Endothelial cell of hepatic sinusoid (primary cell): ENCODE results near the gene CFAP92.
"Not testable (repeated sequence)": the region's sequence is repeated elsewhere in the genome, so short reads cannot be mapped to it uniquely, and the experiment has no call there.

Source experiments
- in situ Hi-C: cut with HindIII; loops from 2 replicates; pipeline ENCODE4 v1.10.0; 2017; ENCODE audit warnings: low sequenced_read_pairs

The CFAP92 gene

DNA sequence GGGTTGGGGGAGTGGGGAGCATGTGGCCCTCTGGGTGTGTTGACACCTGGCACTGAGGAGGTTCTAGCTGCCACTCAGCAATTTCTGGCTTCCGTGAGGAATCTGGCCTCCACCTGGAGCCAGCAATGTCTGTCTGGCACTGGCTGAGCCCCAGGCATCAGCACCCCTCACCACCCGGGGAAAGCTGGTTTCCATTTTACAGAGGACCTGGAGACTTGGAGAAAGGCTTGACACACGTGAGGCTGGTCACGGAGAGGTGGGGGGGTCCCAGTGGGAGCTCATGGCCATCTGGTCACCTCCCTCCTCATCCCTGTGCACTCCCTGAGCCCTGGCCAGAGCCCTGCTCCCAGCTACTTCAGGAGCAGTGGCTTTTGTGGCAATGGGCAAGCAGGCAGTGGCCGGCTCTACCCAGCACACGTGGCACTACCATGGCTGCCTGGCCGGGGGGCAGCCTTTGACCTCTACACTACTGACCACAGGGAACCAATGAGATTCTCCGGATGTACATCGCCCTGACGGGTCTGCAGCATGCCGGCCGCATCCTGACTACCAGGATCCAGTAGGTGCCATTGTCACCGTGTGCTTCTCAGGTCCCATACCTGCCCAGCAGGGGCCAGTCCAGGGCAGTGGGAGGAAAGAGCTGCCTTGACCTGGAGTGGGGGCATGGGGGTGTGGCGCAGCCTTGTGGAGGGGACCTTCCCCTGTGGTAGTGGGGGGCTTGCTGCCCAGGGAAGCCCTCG is 86.0 kb downstream of the CFAP92 start:
- in situ Hi-C loops = no loop called here

DNA sequence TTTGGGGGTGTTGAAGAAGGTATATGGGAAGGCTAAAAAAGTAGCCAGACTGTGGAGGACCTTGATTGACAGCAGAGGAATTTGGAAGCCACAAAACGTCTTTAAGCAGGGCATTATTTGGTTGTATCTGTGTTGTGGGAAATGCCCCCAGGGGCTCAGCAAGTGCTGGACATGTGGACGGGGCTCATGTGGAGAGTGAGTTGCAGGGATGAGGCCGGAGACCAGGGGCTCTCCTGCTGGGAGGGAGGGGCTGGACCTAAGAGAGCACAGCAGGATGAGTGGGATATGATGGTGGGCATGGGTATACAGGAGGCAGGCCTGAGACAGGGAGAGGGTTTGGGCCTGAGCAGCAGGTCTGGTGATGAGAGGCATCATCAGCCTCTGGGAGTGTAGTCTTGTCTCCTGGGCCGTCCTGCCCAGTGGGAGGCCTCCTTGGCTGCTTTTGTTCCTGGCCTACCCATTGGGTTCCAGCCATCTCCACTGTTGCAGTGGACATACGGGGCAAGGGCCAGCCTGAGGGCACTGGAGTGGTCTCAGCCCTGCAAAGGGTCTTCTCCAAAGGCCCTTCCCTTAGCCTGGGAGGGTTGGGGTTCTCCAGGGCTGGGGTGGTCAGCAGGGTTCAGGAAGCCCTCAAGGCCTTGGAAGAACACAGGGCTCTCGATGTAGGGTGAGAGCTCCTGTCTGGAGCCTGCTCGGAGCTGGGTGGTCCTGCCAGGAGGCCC is 86.9 kb downstream of the CFAP92 start:
- in situ Hi-C loops = no loop called here

DNA sequence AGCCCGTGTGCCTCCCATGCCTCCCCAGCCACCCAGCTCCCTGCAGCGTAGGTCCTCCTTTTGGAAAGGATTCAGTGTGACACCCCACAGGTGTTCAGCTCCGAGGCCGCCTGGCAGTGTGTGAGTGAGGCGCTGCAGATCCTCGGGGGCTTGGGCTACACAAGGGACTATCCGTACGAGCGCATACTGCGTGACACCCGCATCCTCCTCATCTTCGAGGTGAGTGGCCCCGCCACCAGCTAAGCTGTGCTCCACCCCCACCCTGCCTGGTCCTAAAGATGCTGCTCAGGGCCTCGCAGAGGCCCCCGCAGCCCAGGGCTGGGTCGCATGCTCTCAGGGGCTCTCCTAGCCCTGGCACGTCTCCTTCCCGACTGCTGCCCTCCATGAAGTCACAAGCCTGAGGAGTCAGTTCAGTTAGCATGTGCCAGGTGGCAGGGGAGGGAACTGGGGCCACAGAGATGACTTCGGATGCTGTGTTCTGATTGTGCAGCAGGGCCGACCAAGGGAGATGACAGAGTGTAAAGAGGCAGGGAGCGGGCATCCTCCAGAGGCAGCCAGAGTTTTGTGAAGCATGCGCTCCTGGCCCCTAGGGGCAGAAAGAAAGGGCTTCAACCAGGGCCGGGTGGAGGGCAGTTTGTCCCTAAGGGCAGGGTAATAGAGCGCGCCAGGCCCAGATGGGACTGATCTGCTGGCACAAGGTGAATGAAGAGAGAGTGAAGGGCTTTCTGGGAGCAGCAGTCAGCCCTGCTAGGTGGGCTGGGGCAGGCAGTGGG is 87.7 kb downstream of the CFAP92 start:
- in situ Hi-C loops = no loop called here

DNA sequence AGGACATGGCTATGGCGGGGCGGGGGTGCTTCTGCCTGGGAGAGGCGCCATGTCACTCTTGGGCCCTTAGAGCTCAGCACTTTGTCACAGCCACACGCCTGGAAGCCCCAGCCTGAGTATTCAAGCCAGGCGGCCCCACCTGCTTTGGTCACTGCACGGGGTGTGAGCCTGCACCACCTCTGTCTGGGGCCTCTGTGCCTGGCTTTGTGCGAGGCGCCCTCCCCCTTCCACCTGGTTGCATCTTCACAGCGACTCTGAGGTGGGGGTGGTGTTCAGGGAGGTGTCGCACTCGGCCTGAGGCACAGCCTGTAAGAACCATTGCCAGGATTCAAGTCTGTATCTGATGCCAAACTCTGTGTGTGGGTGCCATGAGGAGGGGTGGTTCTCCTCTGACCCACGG is 90.4 kb downstream of the CFAP92 start:
- in situ Hi-C loops = no loop called here

DNA sequence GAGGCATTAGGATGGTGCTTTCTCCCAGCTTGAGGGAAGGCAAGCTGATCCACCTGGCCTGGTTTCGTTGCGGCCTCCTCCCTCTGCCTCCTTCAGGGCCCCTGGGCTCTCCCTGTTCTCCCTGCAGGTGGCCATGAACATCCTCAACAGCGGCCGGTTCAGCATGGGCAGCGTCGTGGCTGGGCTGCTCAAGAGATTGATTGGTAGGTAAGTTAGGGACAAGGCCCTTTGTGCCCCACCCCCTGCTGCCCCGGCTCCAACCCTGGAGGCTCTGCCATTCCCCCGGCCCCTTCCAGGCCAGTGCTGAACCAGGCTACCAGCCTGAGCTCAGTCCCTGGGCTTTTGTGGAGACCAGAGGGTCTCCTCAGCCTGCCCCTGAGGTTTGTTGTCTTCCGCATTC is 91.5 kb downstream of the CFAP92 start:
- in situ Hi-C loops = no loop called here

DNA sequence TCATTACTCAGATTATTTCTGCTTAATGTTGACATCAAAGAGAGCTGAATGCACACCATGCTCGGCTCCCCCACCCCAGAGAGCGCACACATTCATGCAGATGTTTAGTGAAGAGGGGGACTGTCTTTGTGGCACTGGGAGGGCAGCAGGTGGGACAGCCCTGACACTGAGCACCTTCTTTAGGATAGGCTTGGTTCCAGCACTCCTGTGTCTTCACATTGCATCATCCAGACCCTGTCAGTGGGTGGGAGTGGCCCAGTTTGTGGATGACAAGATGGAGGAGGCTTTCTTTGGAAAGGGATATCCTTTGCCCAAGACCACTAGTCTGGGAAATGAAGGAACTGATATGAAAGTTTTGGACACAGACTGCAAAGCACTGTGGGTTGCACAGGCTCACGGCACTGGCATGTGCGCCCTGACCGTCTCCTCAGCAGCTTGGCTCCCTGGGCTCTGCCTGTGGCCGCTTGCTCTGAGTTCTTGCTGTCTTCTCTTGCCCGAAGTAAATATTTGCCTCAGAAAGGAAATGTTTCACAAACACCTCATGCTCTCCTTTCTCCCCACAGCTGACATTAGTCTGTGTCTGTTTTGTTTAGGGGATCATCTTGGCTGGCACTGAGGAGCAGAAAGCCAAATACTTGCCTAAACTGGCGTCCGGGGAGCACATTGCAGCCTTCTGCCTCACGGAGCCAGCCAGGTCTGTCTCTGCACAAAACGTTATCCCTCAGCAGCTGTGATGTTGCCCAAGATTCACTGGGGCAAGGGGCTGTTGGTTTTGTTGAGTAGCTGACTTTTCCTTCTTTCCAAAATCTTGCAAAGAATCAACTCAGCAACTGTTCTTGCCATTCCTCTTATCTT is 97.8 kb downstream of the CFAP92 start:
- in situ Hi-C loops = no loop called here

DNA sequence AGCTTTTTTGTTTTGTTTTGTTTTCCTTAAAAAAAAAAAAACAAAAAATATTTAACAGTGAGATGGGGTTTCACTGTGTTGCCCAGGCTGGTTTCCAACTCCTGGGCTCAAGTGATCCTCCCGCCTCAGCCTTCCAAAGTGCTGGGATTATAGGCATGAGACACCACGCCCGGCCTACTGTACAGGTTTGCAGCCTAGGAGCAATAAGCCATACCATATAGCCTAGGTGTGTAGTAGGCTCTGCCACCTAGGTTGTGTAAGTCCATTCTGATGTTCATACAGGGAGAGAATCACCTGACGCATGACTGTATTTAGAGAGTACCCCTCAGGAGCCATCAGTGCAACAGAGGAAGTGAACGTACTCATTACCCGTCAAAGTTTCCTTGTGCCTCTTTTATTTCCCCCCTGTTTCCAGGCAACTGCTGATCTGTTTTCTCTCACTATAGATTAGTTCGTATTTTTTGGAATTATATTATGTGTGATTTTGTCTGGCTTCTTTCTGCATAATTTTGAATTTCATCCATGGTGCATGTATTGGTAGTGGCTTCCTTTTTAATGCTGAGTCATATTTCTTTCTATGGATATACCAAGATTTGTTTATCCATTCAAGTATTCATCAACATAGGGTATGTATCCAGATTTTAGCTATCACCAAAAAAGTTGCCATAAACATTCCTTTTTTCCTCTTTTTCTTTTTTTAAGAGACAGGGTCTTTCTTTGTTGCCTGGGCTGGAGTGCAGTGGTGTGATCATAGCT is 104.6 kb downstream of the CFAP92 start:
- in situ Hi-C loops = no loop called here

DNA sequence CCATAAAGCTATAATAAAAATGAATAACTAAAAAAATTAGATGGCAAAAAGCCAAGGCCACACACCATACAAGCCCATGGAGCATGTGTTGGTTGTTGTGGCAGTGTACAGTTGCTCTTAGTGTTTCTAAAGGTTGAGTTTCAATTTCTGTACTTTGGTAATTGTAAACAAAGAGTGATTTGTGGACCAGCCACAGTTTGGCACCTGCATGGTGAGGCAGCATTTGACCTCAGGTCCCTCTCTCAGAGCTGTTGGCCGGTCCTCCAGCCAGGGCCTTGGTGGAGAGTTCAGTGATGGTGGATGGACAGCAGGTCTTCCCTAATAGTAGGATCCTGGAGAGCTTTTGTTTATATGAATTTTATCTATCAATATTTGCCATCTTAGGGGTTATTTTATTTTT is 108.9 kb downstream of the CFAP92 start:
- in situ Hi-C loops = no loop called here

DNA sequence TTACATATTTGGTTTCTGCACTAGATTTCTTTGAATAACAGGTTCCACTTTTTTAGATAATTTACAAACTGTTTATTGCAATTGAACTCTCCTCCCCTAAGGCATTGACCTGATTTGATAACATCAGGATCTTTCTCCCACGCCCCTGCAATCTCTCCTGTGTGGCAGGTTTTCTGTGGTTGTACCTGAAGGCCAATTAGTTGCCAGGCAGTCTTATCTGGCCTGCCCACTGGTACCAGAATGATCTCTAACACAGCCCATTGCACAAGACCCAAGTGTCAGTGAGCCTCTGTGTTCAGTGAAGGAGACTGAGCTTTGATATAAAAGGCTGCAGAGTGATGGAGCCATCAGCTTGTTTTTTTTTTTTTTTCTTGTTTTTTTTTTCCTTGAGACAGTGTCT is 111.2 kb downstream of the CFAP92 start:
- in situ Hi-C loops = no loop called here

DNA sequence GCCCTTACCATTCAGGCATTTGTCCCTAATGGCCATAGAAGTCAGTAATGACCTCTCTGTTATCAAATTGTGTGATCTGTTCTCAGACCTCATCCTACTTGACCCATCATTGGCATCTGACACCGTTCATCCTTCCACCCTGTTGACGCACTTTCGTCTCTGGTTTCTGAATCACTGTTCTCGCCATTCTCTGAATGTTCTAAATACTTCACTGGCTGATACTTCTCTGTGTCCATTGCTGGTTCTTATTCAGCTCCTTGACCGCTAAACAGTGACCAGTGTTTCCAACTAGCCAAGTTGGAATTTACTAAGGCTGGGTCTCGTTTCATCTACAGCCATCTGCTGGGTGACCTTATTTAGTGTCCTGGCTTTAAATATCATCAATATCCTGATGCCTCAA is 112.3 kb downstream of the CFAP92 start:
- in situ Hi-C loops = no loop called here

DNA sequence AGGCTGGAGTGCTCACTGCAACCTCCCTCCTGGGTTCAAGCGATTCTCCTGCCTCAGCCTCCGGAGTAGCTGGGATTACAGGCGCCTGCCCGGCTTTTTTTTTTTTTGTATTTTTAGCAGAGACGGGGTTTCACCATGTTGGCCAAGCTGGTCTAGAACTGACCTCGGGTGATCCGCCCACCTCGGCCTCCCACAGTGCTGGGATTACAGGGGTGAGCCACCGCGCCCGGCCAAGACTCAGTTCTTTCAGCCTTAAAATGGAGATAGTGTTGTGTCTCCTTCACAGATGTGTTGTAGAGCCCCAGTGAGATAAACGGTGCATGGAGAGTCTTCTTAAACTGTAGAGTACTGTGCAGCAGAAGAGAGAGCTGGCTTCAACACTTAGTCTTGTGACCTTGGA is 113.4 kb downstream of the CFAP92 start:
- in situ Hi-C loops = not testable (repeated sequence)

DNA sequence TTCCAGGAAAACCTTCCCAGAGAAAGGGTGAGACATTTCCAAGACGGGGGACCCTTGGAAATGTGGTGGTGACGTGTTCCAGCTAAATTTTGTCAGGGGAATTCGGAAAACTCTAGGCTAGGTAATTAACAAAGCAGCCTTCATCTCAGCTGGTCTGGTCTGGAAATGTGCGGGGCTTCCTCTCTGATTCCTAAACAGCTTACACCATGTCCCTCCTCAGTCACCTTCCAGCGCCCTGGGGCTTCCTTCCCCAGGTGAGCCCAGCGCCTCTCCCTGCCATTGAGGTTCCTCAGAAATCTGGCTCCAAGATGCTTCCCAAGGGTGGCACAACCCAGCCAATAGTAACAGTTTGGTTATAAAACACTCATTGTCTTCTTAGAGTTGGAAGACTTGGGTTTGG is 113.9 kb downstream of the CFAP92 start:
- in situ Hi-C loops = no loop called here

DNA sequence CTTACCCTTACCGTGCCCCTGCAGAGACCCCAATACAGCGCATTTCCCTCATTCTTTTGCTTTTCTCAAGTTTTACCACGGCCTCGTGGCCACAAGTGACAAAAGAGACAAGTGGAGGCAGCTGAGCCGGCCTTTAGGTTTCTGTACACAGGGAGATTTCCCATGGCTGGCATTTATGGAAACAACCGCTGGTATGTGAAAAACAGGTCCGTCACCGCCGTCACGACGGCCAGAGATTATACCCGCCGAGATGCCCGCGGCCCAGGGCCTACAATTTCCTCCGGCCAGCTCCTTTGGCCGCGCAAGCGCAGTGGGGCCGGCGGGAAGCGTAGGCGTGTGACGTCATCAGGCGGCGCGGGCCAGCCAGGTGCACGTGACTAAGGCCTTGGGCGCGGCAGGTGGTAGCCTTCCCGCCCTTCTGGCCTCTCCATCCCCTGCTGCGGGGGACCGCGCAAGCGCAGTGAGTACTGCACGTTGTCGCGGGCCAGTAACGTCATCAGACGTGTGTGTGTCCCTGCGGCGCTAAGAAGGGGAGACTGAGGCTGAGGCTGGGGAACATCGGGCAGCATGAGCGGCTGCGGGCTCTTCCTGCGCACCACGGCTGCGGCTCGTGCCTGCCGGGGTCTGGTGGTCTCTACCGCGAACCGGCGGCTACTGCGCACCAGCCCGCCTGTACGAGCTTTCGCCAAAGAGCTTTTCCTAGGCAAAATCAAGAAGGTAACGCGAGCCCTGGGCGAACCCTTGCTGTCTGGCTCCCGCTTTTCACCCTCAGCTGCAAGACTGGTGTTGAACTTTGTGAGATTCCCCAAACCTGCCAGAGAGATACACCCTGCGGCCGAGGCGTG is 114.5 kb downstream of the CFAP92 start, which contains the start of gene ACAD9:
TSS of gene ACAD9 (plus strand) at position 496 of the 845 bp plus-strand sequence. CDS start at position 568, 72 bp downstream.
- in situ Hi-C loops = no loop called here

DNA sequence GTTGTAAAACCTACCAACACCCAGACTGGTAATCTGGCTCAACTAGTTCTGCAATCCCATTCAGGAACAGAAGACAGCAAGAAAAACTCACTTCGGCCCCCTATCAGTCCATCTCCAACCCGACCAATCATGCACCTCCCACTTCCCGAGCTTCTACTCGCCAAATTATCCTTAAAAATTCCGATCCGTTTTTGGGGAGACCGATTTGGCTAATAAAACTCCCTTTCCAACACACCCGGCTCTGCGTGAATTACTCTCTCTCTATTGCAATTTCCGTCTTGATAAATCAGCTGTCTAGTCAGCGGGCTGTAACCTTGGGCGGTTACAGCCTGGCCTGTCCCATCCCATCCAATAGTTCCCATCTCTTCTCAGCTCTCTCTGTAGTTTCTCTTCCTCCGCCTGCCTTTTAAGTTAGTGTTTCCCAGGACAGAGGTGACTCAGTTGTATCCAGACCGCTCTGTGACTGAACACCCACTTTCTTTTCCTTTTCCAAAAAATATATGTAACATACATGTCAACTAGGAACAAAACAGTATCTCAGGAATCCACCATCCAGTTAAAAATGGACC is 115.2 kb downstream of the CFAP92 start:
- in situ Hi-C loops = no loop called here

DNA sequence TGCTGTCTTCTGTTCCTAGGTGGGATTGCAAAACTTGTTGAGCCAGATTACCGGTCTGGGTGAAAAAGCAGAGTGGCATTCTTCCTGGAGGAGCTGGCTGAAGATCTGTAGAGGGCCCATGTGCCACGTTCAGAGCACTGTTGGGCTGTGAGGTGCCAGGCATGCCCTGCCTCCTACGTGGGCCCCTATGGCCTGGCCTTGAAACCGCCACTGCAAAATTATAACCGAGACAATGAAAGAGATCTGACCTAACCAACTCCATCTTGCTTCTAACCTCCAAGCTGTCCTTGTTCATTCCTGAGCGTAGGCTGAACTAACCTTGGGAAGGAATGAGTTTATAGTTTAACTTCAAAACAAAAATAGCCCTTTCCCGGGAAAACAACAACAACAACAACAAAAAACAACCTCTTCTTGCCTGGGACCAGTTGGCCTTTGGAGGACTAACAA is 115.8 kb downstream of the CFAP92 start:
- in situ Hi-C loops = no loop called here

DNA sequence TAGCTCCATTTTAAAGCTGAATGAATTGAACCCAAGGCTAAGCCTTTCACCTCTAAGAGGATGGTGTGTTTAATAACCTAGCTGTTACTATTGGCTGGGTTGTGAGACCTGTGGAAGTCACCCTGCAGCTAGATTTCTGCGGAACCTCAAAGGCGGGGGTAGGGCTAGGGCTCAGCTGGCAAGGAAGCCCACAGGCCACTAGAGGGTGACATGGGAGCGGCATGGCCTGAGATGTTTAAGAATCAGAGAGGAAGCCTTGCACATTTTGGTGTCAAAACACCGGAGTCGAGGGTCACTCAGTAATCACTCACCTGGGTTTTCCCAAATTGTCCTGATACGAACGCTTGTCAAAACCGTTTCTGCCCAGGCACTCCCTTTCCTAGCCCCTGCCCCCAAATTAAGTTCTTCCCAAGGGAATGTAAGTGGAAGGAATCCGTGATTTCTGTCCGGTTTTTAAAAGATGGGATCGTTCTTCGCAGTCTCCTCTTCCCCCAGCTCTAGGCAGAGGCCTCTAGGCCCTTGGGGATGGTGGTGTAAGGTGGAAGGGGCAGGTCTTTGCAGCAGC is 118.2 kb downstream of the CFAP92 start:
- in situ Hi-C loops = no loop called here

DNA sequence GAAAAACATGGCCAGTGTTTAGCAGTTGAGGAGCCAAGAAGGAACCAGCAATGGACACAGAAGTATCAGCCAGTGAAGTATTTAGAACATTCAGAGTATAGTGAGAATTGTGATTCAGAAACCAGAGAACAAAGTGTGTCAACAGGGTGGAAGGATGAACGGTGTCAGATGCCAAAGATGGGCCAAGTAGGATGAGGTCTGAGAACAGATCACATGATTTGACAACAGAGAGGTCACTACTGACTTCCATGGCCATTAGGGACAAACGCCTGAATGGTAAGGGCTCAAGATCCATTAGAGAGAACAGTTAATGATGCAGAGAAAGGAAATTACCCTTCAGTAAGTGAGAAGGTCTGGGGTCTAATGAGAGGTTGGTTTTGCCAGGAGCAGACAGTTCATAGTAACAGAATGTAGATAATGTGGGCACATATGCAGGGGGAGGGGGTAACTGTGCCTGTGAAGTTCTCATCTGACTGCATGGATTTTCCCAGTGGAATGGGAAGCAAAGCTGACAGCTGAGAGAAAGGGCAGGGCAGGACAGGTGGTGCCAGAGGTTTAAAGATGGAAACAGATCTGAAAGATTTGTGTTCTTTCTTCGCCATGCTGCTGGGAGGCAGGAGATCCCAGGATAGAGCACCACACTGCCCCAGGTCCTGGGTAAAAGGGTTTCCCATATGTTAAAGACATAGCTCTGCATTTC is 119.2 kb downstream of the CFAP92 start:
- in situ Hi-C loops = no loop called here
